ENCODE results near the gene ST8SIA1.

ST8SIA1 gene

DNA sequence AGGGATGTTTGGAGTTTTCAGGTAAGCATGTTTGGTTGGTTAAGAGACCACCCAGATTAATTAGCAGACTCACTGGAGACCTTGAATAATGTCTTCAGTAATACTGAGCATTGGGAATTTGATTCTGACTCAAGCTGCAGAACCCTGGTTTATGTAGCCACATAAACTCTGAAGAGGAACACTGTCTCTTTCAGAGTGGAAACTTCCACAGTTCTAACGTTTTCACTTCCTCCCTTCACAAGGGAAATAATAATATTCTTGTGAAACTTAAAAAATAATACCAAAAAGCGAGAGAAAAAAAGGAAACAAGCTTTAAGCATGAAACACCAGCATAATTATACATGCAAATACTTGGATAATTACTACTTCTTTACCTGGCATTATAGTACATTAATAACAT, 40.0 kb upstream of the ST8SIA1 start:
- H3K27me3 ChIP-seq (ENCODE audit: insufficient read depth, poor library complexity, severe bottlenecking), result no peaks in the 10 kb centered on the region
- no peak overlapping the region for H3K4me3 ChIP-seq (replicated peaks; ENCODE audit: insufficient read depth, low read length)
- DNase-seq (ENCODE audit: low read depth in 1 of 2, low spot score in 1 of 2), result peak in 1 of 2 experiments; percentile 47
- peak; percentile 80 for TF ChIP-seq SPI1 (IDR thresholded peaks at IDR 0.05; ENCODE audit: borderline replicate concordance, low read depth)
- TF ChIP-seq, protein P1, sequence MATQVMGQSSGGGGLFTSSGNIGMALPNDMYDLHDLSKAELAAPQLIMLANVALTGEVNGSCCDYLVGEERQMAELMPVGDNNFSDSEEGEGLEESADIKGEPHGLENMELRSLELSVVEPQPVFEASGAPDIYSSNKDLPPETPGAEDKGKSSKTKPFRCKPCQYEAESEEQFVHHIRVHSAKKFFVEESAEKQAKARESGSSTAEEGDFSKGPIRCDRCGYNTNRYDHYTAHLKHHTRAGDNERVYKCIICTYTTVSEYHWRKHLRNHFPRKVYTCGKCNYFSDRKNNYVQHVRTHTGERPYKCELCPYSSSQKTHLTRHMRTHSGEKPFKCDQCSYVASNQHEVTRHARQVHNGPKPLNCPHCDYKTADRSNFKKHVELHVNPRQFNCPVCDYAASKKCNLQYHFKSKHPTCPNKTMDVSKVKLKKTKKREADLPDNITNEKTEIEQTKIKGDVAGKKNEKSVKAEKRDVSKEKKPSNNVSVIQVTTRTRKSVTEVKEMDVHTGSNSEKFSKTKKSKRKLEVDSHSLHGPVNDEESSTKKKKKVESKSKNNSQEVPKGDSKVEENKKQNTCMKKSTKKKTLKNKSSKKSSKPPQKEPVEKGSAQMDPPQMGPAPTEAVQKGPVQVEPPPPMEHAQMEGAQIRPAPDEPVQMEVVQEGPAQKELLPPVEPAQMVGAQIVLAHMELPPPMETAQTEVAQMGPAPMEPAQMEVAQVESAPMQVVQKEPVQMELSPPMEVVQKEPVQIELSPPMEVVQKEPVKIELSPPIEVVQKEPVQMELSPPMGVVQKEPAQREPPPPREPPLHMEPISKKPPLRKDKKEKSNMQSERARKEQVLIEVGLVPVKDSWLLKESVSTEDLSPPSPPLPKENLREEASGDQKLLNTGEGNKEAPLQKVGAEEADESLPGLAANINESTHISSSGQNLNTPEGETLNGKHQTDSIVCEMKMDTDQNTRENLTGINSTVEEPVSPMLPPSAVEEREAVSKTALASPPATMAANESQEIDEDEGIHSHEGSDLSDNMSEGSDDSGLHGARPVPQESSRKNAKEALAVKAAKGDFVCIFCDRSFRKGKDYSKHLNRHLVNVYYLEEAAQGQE (IDR thresholded peaks at IDR 0.05; ENCODE audit: insufficient replicate concordance, low read depth), result no peak
- H3K27ac ChIP-seq (replicated peaks), result no peak overlapping the region

DNA sequence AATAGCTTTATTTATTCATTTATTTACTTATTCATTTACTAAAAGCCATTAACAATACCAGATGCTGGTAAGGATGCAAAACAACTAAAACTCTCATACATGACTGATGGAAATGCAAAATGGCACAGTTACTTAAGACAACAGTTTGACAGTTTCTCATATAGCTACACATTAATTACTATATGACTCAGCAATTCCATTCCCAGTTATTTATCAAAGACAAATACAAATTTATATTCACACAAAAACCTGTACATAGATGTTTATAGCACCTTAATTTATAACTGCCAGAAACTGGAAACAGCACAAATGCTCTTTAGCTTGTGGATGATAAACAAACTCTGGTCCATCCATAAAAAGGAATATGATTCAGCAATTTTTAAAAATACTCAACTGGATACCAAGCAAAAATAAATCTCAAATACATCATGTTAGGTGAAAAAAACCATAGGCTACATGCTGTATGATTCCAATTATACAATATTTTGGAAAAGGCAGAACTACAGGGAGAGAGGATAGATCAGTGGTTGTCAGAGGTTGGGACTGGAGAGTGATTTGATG, 37.9 kb upstream of the ST8SIA1 start:
- no peak overlapping the region for H3K4me3 ChIP-seq (replicated peaks; ENCODE audit: insufficient read depth, low read length)
- no peaks in the 10 kb centered on the region for H3K27me3 ChIP-seq (ENCODE audit: insufficient read depth, poor library complexity, severe bottlenecking)
- no peak for TF ChIP-seq GABPA (IDR thresholded peaks at IDR 0.05; ENCODE audit: low read depth)
- no peak for TF ChIP-seq SPI1 (IDR thresholded peaks at IDR 0.05; ENCODE audit: borderline replicate concordance, low read depth)
- H3K27ac ChIP-seq (replicated peaks), result no peak overlapping the region
- no peak for DNase-seq (ENCODE audit: low read depth in 1 of 2, low spot score in 1 of 2)

DNA sequence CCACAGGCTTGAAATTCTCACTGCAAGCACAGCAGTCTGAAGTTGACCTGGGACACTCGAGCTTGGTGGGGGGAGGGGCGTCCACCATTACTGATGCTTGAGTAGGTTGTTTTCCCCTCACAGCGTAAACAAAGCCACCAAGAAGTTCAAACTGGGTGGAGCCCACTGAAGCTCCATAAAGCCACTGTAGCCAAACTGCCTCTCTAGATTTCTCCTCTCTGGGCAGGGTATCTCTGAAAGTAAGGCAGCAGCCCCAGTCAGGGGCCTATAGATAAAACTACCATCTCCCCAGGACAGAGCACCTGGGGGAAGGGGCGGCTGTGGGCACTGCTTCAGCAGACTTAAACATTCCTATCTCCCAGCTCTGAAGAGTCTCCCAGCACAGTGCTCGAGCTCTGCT, 31.7 kb upstream of the ST8SIA1 start:
- DNase-seq (ENCODE audit: low read depth in 1 of 2, low spot score in 1 of 2), result no peak
- no peak overlapping the region for H3K27ac ChIP-seq (replicated peaks)
- H3K4me3 ChIP-seq (replicated peaks; ENCODE audit: insufficient read depth, low read length), result no peak overlapping the region
- no peak for TF ChIP-seq POLR2AphosphoS5 (IDR thresholded peaks at IDR 0.05; ENCODE audit: low read depth)
- TF ChIP-seq, protein P1 (IDR thresholded peaks at IDR 0.05; ENCODE audit: insufficient replicate concordance, low read depth), result no peak
- TF ChIP-seq, protein P2, sequence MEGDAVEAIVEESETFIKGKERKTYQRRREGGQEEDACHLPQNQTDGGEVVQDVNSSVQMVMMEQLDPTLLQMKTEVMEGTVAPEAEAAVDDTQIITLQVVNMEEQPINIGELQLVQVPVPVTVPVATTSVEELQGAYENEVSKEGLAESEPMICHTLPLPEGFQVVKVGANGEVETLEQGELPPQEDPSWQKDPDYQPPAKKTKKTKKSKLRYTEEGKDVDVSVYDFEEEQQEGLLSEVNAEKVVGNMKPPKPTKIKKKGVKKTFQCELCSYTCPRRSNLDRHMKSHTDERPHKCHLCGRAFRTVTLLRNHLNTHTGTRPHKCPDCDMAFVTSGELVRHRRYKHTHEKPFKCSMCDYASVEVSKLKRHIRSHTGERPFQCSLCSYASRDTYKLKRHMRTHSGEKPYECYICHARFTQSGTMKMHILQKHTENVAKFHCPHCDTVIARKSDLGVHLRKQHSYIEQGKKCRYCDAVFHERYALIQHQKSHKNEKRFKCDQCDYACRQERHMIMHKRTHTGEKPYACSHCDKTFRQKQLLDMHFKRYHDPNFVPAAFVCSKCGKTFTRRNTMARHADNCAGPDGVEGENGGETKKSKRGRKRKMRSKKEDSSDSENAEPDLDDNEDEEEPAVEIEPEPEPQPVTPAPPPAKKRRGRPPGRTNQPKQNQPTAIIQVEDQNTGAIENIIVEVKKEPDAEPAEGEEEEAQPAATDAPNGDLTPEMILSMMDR (IDR thresholded peaks at IDR 0.05; ENCODE audit: insufficient read depth, low read length), result no peak
- TF ChIP-seq SPI1 (IDR thresholded peaks at IDR 0.05; ENCODE audit: borderline replicate concordance, low read depth), result no peak
- no peaks in the 10 kb centered on the region for H3K27me3 ChIP-seq (ENCODE audit: insufficient read depth, poor library complexity, severe bottlenecking)

DNA sequence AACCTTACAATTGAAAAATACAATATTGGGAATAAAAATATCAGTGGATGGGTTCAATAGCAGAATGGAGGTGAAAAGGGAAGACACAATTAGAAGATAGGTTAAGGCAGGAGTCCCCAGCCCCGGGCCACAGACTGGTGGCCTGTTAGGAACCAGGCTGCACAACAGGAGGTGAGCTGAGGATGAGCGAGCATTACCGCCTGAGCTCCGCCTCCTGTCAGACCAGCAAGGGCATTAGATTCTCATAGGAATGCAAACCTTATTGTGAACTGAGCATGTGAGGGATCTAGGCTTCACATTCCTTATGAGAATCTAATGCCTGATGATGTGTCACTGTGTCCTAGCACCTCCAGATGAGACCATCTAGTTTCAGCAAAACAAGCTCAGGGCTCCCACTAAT, 27.3 kb upstream of the ST8SIA1 start:
- Histone ChIP-seq H3K4me3 (replicated peaks; ENCODE audit: insufficient read depth, low read length) (no peak overlapping the region), H3K27me3 (ENCODE audit: insufficient read depth, poor library complexity, severe bottlenecking) (no peaks in the 10 kb centered on the region), H3K27ac (replicated peaks) (no peak overlapping the region)
- DNase-seq (ENCODE audit: low read depth in 1 of 2, low spot score in 1 of 2), result no peak
- no peak for TF ChIP-seq SPI1 (IDR thresholded peaks at IDR 0.05; ENCODE audit: borderline replicate concordance, low read depth)
- TF ChIP-seq GABPA (IDR thresholded peaks at IDR 0.05; ENCODE audit: low read depth), result no peak
- no peak for TF ChIP-seq POLR2AphosphoS5 (IDR thresholded peaks at IDR 0.05; ENCODE audit: low read depth)
- TF ChIP-seq, protein P1 (IDR thresholded peaks at IDR 0.05; ENCODE audit: insufficient replicate concordance, low read depth), result no peak
- TF ChIP-seq, protein P2 (IDR thresholded peaks at IDR 0.05; ENCODE audit: insufficient read depth, low read length), result no peak

All from HL-60 (cell line).